Transverse colon (tissue), 3 donors: ENCODE results near the gene C1QTNF9B.
"Not testable (repeated sequence)": the region's sequence is repeated elsewhere in the genome, so short reads cannot be mapped to it uniquely, and the experiment has no call there.

Source experiments
- EP300 ChIP-seq: sonication (generic); formaldehyde crosslinking; IDR thresholded peaks from one replicate; pipeline ENCODE4 v1.6.1; 2017; ENCODE audit warnings: antibody characterized with exemption, low read depth
- POLR2A ChIP-seq: fragments of 450-650 bp; IDR thresholded peaks from one replicate; pipeline ENCODE4 v1.6.1; 2016; ENCODE audit warnings: antibody characterized with exemption, mild to moderate bottlenecking, moderate library complexity
- TF ChIP-seq, protein P1 (sequence below), 5 experiments: fragments of 200-600 bp in 3 of 5; fragments of 450-650 bp in 2 of 5; sonication (generic) in 3 of 5; IDR thresholded peaks; 1 replicate in 2 of 5; 2 replicates in 3 of 5; pipeline ENCODE4 v1.5.1; 2016 to 2017; ENCODE audit warnings: antibody characterized with exemption in 5 of 5, inconsistent platforms in 3 of 5, mild to moderate bottlenecking in 2 of 5, moderate library complexity in 1 of 5

GRCh38 chr13:23939666-23940065, 42.4 kb upstream of the C1QTNF9B start:
- TF ChIP-seq, protein P1, sequence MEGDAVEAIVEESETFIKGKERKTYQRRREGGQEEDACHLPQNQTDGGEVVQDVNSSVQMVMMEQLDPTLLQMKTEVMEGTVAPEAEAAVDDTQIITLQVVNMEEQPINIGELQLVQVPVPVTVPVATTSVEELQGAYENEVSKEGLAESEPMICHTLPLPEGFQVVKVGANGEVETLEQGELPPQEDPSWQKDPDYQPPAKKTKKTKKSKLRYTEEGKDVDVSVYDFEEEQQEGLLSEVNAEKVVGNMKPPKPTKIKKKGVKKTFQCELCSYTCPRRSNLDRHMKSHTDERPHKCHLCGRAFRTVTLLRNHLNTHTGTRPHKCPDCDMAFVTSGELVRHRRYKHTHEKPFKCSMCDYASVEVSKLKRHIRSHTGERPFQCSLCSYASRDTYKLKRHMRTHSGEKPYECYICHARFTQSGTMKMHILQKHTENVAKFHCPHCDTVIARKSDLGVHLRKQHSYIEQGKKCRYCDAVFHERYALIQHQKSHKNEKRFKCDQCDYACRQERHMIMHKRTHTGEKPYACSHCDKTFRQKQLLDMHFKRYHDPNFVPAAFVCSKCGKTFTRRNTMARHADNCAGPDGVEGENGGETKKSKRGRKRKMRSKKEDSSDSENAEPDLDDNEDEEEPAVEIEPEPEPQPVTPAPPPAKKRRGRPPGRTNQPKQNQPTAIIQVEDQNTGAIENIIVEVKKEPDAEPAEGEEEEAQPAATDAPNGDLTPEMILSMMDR (IDR thresholded peaks at IDR 0.05) = not testable (repeated sequence)
- not testable (repeated sequence) for TF ChIP-seq POLR2A, EP300
